Stimulated activated CD4-positive, alpha-beta T cell treated with anti-CD3 and anti-CD28 coated beads, Interleukin-4, amount 100 ng/mL, for 48 hours (primary cell): ENCODE results near the gene PTPRM.

ENCODE experiments used
- DNase-seq, 2 donors: peaks; one replicate each; pipeline ENCODE4 v3.0.0-alpha.2; 2020; ENCODE audit warnings: low read depth in 2 of 2

PTPRM gene

GRCh38 chr18:7757175-7757574 is 190.1 kb downstream of the PTPRM start:
- DNase-seq: no peak

- no peak for DNase-seq
Measured at GRCh38 chr18:7758764-7759163, 191.6 kb downstream of the PTPRM start.

GRCh38 chr18:7760967-7761948 is 194.1 kb downstream of the PTPRM start:
- no peak for DNase-seq

GRCh38 chr18:7764405-7764804 is 197.3 kb downstream of the PTPRM start:
- no peak for DNase-seq

GRCh38 chr18:7766346-7766745 is 199.2 kb downstream of the PTPRM start:
- DNase-seq: no peak

- DNase-seq: no peak
Measured at GRCh38 chr18:7766817-7767216, 199.7 kb downstream of the PTPRM start.

GRCh38 chr18:7770908-7771307 is 203.8 kb downstream of the PTPRM start:
- no peak for DNase-seq

GRCh38 chr18:7772510-7772888 is 205.4 kb downstream of the PTPRM start:
- no peak for DNase-seq

- DNase-seq: no peak
Measured at GRCh38 chr18:7772951-7773350, 205.8 kb downstream of the PTPRM start.

- DNase-seq: no peak
Measured at GRCh38 chr18:7775128-7775527, 208.0 kb downstream of the PTPRM start.

- no peak for DNase-seq
Measured at GRCh38 chr18:7775843-7776242, 208.7 kb downstream of the PTPRM start.

- DNase-seq: no peak
Measured at GRCh38 chr18:7778181-7778580, 211.1 kb downstream of the PTPRM start.

- no peak for DNase-seq
Measured at GRCh38 chr18:7779211-7779610, 212.1 kb downstream of the PTPRM start.

GRCh38 chr18:7784171-7784570 is 217.1 kb downstream of the PTPRM start:
- DNase-seq: no peak

GRCh38 chr18:7786569-7786968 is 219.5 kb downstream of the PTPRM start:
- no peak for DNase-seq

GRCh38 chr18:7787339-7787738 is 220.2 kb downstream of the PTPRM start:
- DNase-seq: no peak

- no peak for DNase-seq
Measured at GRCh38 chr18:7789856-7790552, 222.9 kb downstream of the PTPRM start.

GRCh38 chr18:7793100-7793499 is 226.0 kb downstream of the PTPRM start:
- DNase-seq: no peak

- DNase-seq: no peak
Measured at GRCh38 chr18:7803956-7804469, 236.9 kb downstream of the PTPRM start.

GRCh38 chr18:7805096-7805495 is 238.0 kb downstream of the PTPRM start:
- no peak for DNase-seq

GRCh38 chr18:7805880-7806279 is 238.8 kb downstream of the PTPRM start:
- no peak for DNase-seq

- DNase-seq: no peak
Measured at GRCh38 chr18:7807936-7808453, 240.9 kb downstream of the PTPRM start.

- DNase-seq: no peak
Measured at GRCh38 chr18:7808992-7809391, 241.9 kb downstream of the PTPRM start.
